ENCODE measurements around the gene GAST. TPM values are rescaled to one million over a fixed set of nuclear protein-coding genes. Genes with fewer than 3 reads are reported as not detected.

Gene GAST
- total RNA-seq, 3 donors from 2014 or later (not counting 1 experiment from before 2014, with no cell fraction given) = not detected

DNA sequence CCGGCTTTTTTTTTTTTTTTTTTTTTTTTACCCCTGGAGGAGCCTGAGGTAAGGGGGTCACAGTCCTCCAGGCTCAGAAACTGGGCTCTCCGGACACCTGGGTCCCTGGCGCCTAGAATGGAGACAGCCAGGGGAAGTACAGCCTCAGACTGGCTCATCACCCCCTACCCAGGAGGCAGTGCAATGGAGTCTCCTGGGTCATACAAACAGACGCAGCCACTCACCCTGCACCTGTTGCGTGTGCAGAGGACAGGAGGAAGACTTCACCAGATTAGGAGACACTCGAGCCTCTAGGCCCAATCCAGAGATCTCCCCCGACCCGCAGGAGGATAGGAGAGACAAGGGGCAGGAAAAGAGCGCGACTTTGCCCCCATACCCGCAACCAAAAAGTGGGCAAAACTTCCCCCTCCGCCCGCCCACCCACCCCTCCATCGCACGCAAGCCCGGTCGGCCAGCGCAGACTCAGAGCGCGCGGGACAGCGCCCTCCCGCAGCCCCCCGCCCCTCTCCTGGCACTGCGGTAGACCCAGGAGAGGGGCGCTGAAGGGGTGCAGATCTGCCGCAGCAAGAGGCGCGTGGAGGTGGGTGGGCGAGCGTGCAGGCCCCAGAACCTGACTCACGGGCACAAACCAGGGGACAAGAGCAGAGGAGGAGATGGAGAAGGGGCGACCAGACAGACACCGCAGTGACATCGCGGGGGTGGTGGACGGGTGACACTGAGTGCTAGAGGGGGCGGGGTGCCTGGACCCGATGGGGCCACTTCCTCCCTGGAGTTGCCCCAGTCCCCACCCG, 21.4 kb downstream of the GAST start:
- no peak overlapping the region for H3K27ac Mint-ChIP-seq
- WGBS (ENCODE audit: insufficient coverage) = 12% methylated on average over 37 of the region's 40 CpGs
- no peak overlapping the region for H3K4me3 Mint-ChIP-seq
- Histone ChIP-seq H3K27ac (ENCODE audit: low read length) (no peak overlapping the region), H3K9me3 (ENCODE audit: control insufficient read depth, insufficient read depth, low read length) (no peaks in the 10 kb centered on the region), H3K4me1 (ENCODE audit: control insufficient read depth, insufficient read depth, low read length) (peaks cover 16% of the 10 kb centered on the region), H3K36me3 (ENCODE audit: control insufficient read depth, insufficient read depth, low read length) (no peaks in the 10 kb centered on the region), H3K27me3 (ENCODE audit: control insufficient read depth, insufficient read depth, low read length) (peaks cover 27% of the 10 kb centered on the region), H3K4me3 (ENCODE audit: low read length) (no peak overlapping the region)
- peaks cover 39 to 42% of the 10 kb centered on the region in 2 donors for H3K27me3 Mint-ChIP-seq (ENCODE audit: low read depth in 2 of 2)
- no peak for DNase-seq
- H3K9me3 Mint-ChIP-seq = no peaks in the 10 kb centered on the region
- no peak for ATAC-seq
- no peaks in the 10 kb centered on the region for H3K4me1 Mint-ChIP-seq
- intact Hi-C loops (cut with micrococcal nuclease) = no loop called here
- no peaks in the 10 kb centered on the region for H3K36me3 Mint-ChIP-seq
- TF ChIP-seq, protein P1, sequence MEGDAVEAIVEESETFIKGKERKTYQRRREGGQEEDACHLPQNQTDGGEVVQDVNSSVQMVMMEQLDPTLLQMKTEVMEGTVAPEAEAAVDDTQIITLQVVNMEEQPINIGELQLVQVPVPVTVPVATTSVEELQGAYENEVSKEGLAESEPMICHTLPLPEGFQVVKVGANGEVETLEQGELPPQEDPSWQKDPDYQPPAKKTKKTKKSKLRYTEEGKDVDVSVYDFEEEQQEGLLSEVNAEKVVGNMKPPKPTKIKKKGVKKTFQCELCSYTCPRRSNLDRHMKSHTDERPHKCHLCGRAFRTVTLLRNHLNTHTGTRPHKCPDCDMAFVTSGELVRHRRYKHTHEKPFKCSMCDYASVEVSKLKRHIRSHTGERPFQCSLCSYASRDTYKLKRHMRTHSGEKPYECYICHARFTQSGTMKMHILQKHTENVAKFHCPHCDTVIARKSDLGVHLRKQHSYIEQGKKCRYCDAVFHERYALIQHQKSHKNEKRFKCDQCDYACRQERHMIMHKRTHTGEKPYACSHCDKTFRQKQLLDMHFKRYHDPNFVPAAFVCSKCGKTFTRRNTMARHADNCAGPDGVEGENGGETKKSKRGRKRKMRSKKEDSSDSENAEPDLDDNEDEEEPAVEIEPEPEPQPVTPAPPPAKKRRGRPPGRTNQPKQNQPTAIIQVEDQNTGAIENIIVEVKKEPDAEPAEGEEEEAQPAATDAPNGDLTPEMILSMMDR (IDR thresholded peaks at IDR 0.05) = no peak

DNA sequence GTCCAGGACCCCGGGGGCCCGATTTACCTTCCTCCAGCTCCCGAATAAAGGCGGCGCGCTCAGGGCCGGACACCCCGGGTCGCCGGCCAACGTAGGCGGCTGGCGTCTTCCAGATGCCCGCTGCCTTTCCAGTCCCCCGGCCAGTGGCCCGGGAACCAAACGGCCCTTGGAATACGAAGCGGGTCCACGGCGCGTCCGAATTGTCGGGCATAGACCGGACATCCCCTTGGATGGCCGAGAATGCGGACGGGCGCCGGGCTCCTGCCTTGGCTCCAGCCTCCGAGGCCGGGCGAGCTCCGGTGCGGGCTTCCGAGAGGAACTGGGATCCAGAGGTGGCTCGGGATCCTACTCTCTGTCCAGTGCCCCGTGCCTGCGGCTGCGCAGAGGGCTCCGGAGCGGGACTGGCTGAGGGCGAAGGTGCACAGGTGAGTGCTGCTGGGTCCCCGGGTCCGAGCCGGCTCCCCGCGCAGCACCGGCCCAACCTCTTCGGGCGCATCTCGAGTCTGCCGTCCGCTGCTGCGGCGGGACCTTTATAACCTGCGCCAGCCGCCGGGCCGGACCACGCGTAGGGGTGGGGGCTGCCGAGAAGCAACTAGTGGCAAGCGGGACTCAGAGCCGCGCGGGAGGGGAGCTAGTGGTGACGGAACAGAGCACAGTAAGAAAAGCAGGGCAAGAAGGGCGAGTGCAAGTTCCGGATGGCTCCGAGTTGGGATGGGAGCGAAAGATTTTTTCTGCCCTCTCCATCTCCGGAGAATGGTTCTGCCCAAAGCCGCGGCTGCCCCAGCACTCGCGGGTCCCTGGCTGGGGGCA, 22.2 kb downstream of the GAST start, which contains the start of gene HAP1:
Gene HAP1, minus strand, starts transcription at position 505 of the 810 bp plus-strand sequence. Its CDS starts 9 bp downstream, at position 496.
- DNase-seq (peak in 1 of 2 donors; percentile 24), ATAC-seq (no peak)
- no peaks in the 10 kb centered on the region for H3K36me3 Mint-ChIP-seq
- H3K4me1 ChIP-seq (ENCODE audit: control insufficient read depth, insufficient read depth, low read length) = peaks cover 16% of the 10 kb centered on the region
- no peaks in the 10 kb centered on the region for H3K36me3 ChIP-seq (ENCODE audit: control insufficient read depth, insufficient read depth, low read length)
- peaks cover 27% of the 10 kb centered on the region for H3K27me3 ChIP-seq (ENCODE audit: control insufficient read depth, insufficient read depth, low read length)
- H3K4me3 Mint-ChIP-seq = no peak within 1 kb of the TSS
- no peaks in the 10 kb centered on the region for H3K9me3 Mint-ChIP-seq
- TF ChIP-seq, protein P1 (IDR thresholded peaks at IDR 0.05) = no peak
- no peaks in the 10 kb centered on the region for H3K9me3 ChIP-seq (ENCODE audit: control insufficient read depth, insufficient read depth, low read length)
- no peaks in the 10 kb centered on the region for H3K4me1 Mint-ChIP-seq
- H3K27ac Mint-ChIP-seq = no peak within 1 kb of the TSS
- intact Hi-C loops (cut with micrococcal nuclease) = no loop called here
- no peak within 1 kb of the TSS for H3K4me3 ChIP-seq (ENCODE audit: low read length)
- peaks cover 39 to 42% of the 10 kb centered on the region in 2 donors for H3K27me3 Mint-ChIP-seq (ENCODE audit: low read depth in 2 of 2)
- WGBS (ENCODE audit: insufficient coverage) = 2% methylated on average over 77 of the region's 77 CpGs
- no peak within 1 kb of the TSS for H3K27ac ChIP-seq (ENCODE audit: low read length)

DNA sequence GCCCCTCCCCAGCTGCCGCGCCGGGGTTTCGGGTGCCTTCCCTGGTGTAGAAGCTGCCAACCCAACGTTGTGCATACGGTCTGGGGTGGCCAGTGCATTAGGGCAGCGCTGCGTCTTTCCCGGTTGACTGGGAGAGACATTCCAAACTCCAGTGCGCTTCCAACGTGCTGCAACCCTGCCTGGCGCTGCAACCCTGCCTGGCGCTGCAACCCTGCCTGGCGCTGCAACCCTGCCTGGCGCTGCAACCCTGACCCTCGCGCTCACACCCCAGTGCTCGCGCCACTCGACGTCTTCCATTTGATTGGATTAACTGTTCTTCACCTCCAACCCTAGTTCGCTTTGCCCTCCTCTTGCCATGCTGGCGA, 22.8 kb downstream of the GAST start:
- no peak for ATAC-seq
- no peak overlapping the region for H3K4me3 Mint-ChIP-seq
- H3K4me1 Mint-ChIP-seq = no peaks in the 10 kb centered on the region
- 7% methylated on average over 23 of the region's 23 CpGs for WGBS (ENCODE audit: insufficient coverage)
- no peak overlapping the region for H3K27ac Mint-ChIP-seq
- no peak overlapping the region for H3K4me3 ChIP-seq (ENCODE audit: low read length)
- peaks cover 39% of the 10 kb centered on the region in 2 donors for H3K27me3 Mint-ChIP-seq (ENCODE audit: low read depth in 2 of 2)
- TF ChIP-seq, protein P1 (IDR thresholded peaks at IDR 0.05) = no peak
- DNase-seq = no peak
- intact Hi-C loops (cut with micrococcal nuclease) = loop anchor here (5.0 kb wide), 1 partner anchor 382 kb away; no protein-coding TSS in a partner anchor
- H3K27me3 ChIP-seq (ENCODE audit: control insufficient read depth, insufficient read depth, low read length) = peaks cover 27% of the 10 kb centered on the region
- H3K36me3 Mint-ChIP-seq = no peaks in the 10 kb centered on the region
- H3K9me3 Mint-ChIP-seq = no peaks in the 10 kb centered on the region
- no peaks in the 10 kb centered on the region for H3K9me3 ChIP-seq (ENCODE audit: control insufficient read depth, insufficient read depth, low read length)
- no peaks in the 10 kb centered on the region for H3K36me3 ChIP-seq (ENCODE audit: control insufficient read depth, insufficient read depth, low read length)
- peaks cover 16% of the 10 kb centered on the region for H3K4me1 ChIP-seq (ENCODE audit: control insufficient read depth, insufficient read depth, low read length)
- H3K27ac ChIP-seq (ENCODE audit: low read length) = no peak overlapping the region

All from natural killer cell (primary cell).